NCI-H460 (cell line): ENCODE data around the gene PTPN14. TPM values are rescaled to one million over a fixed set of nuclear protein-coding genes. Genes with fewer than 3 reads are reported as not detected.
"Not testable (repeated sequence)": the region's sequence is repeated elsewhere in the genome, so short reads cannot be mapped to it uniquely, and the experiment has no call there.

Experiments
- DNase-seq: peaks from one replicate; pipeline ENCODE4 v3.0.0-alpha.2; 2016; ENCODE audit warnings: low read depth; ENCODE audit errors: extremely low read depth
- total RNA-seq: library from RNA; depleted of rRNA; stranded (reverse); fragments of >200 nt; shearing (Covaris generic); gene quantifications from 2 replicates; pipeline ENCODE4 v1.2.3, GENCODE V29; 2014

The PTPN14 gene
- total RNA-seq, 1 experiment from 2014 or later: 58.3 TPM

DNA sequence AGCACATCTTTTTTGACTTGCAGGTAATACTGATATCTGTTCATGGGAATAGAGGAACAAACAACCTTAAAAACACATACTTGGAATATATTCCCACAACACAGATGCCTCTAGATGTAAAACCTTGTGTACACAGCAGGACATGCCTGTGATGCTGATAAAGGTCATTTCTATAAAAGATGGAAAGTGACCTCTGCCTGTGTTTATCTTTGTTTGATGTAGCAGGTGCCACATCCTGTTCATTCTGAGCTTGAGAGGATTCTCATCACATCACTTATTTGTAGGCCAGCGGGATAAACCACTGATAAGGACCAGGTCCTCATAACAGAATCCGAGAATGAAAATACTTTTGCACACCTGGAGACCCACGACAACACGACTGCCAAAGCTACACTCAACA lies 136.7 kb downstream of the PTPN14 start:
- DNase-seq: no peak

DNA sequence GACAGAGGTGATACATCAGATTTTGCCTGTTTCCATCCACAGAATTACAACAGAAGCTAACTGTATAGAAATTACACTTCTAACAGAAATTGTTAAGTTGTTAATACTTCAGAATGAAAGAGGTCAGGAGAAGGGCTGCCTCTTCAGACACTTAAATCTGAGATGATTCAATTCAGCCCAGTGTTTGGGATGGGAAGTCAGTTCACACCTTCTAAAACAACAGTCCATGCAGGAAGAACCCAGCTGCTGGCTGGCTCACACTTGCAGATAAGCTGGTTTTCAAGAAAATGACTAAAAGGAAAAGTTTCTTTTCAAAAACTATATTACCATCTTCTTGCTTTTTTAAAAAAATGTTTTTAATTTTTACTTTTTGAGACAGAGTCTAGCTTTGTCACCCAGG lies 138.1 kb downstream of the PTPN14 start:
- DNase-seq: no peak

DNA sequence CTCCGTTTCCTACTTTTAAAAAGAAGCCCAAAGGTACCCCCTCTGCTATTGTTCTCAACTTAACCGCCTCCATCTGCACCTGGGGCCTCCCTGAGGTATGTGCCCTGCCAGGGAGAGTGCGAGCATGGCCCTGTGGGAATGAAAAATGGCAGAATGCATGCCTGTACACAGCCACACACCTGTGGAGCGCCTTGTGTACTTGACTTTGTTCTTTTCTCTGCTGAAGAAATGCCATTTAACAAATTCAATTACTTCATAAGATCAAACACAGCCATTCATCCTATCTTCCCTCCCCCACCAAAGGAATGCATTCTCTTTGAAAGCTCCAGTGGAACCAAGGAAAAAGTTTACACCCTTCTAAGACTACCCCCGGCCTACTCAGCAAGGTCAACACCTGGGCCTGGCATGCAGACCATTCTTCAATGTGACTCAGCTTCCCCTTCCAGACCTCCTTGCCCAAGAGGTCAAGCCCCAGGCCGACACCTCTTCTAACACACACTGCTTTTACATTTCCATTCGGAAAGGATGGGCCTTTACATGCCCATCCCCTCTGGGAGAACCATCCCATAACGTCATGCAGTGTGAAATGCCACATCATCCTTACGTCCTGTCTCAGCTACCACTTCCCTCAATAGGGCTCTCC lies 146.7 kb downstream of the PTPN14 start:
- no peak for DNase-seq

DNA sequence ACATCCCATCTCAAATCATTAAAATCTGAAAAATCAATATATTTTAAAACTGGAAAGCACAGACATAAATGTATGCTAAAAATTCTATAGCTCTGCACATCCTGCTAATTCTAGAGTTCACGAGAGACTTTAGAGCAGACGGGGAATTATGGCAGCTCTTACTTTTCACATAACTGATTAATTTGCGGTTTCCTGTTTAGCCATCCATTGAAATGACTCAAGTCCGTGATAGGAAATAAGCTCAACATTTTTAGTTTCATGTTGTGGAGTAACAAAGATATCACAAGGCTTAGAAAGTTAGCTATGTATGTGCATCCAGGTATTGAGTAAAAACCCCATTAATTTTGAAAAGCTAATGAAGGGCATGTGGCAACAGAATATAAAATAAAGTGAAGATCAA lies 147.2 kb downstream of the PTPN14 start:
- no peak for DNase-seq

DNA sequence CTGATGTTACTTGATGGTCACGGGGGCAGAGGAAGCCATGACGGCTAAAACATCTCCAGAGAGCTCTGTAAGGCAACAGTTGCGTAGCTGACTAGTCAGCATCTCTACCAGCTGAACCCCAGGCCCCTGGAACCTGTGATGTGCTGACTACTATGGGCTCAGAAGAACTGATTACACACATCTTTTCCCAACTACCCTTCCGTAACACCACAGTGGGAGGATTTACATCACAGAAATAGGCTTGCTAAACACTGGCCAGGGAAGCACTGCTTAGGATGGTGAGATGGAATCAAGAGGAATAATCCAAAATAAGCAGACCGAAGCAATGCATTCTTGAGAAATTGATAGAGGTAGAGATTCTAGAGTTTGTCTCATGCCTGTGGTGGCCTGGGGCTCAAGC lies 148.0 kb downstream of the PTPN14 start:
- DNase-seq: no peak

DNA sequence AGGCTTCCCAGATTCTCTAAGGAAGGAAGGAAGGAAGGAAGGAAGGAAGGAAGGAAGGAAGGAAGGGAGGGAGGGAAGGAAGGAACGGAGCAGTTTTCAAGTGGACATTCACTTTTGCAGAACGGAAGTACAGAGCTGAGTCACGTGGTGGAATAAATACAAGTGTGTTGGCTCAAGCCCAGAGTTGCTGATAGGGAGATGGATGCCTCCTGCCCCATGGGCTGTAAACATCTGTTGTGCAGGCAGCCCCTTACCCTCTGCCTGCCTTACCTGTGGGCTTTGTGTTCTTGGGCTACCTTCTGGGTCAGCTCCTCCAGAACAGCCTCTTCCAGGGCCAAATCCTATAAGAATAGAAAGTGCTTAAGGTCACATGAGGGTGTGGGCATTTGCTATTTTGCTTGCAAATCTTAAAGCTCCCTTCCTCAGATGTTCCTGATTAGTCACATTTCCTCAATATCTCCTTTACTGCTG lies 148.8 kb downstream of the PTPN14 start:
- no peak for DNase-seq

DNA sequence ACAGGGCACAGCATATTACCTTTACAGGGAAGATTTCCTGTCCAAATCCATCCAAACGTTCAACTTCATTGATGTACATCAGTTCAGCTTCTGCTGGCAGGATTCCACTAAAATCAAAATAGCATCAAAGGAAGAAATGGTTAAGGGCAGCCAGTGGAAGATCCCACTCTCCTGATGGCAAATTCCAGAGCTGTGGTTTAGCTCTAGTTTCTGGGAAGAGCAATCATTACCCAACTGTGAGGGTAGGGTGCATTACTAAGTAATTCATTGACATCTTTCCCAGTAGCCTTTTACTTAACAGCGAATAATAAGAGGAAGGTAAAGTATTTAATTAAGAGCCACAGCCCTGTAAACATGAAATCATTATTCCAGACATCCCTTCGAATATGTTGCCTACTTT lies 149.7 kb downstream of the PTPN14 start:
- no peak for DNase-seq

DNA sequence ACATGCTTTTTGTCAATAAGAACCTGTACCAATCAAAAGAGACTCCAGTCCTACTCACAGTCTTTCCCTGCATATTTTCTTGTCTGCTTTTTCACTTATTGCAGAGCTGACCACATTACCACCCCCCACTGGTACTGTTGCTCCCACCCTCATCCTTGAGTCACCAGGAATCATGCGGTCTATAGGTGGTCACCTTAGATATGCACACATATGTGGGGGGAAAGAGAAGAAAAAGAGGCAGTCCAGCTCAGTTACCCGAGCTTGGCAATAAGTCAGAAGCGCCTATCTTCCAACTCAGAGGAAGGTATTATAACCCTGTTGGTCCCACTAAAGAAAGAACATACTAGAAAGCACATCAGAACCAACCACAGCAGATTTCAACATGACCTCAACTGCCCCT lies 151.3 kb downstream of the PTPN14 start:
- DNase-seq: no peak

DNA sequence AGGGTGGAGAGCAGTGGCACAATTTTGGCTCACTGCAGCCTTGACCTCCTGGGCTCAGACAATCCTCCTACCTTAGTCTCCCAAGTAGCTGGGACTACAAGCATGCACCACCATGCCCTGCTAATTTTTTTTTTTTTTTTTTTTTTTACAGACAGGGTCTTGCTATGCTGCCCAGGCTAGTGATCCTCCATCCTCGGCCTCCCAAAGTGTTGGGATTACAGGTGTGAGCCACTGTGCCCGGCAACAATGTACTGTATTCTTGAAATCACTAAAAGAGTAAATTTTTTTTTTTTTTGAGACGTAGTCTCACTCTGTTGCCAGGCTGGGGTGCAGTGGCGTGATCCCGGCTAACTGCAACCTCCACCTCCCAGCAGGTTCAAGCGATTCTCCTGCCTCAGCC lies 152.9 kb downstream of the PTPN14 start:
- no peak for DNase-seq

DNA sequence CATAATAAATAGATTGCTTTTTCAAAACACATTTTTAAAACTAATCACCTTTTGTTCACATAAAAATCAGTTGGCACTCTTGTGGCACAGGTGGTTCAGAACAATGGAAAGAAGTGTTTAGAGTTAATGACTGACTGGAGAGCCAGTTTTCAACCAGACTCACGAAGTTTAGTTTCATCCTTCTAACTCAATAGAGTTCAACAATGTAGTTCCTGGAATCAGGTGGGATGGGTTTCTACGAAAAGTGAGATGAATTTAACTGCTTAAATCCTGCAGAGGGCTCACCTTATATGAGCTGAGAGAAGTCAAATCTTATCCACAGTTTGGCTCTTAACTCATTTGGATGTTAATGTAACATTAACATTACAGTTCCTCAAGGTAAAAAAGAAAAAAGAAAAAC lies 153.9 kb downstream of the PTPN14 start:
- DNase-seq: no peak

DNA sequence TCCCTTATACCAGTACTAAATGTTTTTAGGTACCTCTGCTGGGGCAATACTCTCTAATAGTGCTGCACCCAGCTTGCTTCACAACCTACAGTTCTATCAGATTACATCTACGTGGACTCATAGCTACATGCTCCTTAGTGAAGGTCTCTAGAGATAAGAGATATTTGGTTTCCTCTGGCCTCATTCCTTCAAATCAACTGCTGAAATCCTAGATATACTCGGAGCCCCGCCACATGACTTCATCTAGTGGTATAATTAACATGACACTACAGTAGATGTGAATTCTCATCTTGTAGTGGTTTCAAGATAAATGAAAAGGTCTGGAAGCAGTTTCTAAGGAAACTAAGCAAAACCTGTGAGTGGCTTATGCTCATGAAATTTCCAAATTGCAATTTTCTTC lies 155.1 kb downstream of the PTPN14 start:
- no peak for DNase-seq

DNA sequence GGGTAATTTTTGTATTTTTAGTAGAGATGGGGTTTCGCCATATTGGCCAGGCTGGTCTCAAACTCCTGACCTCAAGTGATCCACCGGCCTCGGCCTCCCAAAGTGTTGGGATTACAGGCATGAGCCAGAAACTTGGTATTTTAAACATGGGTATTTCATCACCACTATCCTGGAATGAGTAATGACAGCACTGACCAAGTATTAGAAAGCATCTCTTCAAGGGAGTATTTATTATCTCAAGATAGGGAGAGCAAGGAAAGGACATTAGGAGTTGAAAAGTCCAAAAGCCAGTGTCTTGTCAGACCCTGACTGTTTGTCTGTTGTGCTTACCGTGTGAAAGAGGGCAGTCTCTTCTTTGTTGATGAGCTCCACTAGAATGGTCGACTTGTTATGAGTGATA lies 156.8 kb downstream of the PTPN14 start:
- DNase-seq: not testable (repeated sequence)

DNA sequence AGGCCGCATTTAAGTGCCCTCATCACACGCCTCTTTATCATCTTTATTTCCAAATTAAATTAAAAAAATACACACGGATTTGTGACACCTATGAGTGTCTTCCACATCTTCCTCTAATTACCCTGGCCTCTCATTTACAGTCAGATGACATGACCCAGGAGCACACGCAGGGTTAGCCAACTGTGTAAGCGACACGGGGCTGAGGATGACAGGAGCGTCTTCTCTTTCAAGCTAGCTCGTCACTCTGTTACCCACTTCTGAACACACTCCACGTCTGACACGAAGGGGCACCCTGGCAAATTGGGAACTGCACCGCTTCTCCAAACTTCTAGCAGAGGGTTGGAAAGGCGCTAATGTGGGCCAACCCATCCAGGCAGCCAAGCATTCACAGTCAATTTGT lies 158.3 kb downstream of the PTPN14 start:
- DNase-seq: no peak

DNA sequence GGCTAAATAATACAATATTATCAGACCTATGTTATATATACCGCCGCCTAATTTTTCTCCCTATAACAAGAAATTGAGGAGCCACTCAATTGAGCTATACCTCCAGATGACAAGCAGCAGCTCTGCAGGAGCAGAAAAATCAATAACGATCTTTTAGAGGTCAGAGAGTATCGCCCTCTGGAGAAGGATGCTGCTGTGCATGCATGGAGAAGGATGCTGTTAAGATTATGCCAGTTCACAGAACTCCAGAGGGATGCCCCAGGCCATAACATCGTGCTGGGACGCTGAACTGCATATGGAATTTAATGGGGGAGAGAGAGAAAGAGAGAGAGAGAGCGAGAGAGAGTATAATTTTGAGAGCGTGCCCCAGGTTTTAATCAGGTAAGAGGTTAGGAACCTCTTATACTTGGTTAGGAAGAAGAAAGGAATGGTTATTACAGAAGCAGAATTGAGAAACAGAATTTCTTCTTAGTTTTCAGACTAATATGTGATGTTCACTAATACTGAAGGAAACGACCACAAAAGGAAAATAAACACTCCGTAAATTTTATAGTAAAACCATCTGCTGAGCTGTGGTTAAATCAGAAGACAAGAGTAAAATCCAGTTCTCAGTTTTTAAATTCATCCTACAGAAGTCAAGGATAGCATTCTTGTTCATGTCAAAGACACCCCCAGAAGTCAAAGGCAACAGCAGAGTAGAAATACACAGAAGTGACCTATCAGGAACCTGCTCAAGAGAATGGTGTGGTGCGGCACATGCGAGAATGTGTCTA lies 159.3 kb downstream of the PTPN14 start:
- DNase-seq: no peak

DNA sequence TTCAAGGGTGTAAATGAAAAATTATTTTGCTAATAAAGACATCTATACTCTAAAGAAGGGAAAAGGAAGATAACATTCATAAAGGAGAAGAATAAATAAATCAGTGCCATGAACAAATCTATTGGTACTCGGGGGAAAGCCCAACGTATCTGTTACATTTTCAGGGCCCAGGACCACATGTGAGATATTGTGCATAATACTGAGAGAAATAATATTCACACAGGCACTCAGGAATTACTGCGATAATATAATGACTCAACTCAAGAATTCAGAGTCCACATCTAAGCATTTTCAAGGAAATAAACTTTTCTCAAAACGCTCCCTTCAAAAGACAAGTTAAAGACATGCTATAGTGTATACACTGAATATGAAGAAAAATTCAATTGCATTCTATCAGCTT lies 161.7 kb downstream of the PTPN14 start:
- no peak for DNase-seq

DNA sequence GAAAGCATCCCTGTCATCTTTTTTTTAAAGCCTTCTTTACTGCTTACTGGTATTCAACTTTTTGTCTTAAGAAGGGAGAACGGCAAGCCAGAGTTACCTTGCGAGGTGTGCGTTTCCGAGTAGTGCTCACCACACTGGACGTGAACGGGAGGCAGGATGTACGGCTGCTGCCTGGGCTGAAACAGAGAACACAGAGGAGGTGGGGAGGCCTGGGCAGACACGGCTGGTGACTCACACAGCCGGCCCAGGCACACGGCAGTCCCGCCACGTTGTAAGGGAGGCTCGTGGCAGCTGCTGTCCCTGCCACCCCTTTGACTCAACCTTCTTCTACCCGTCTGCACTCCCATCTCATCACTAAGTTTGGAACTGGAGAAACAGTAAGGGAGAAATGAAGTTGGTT lies 164.7 kb downstream of the PTPN14 start:
- no peak for DNase-seq

DNA sequence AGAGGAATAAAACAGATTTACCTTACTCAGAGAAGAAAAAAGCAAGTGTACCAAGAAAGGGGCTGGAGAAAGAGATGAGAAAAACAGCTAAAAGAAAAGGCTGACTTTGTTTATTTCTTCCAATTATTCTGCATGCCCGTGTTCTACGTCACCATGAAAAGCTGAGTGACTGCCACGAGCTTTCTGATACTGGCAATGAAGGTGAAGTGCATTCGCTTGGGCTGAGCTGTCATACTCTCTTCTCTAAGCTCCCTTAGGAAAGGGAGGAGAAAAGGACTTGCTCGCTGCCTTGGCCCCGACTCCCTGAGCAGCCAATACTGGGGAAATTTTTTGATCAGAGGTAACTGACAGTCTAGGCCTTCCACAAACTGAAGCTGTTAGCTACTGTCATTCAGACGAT lies 165.1 kb downstream of the PTPN14 start:
- no peak for DNase-seq

DNA sequence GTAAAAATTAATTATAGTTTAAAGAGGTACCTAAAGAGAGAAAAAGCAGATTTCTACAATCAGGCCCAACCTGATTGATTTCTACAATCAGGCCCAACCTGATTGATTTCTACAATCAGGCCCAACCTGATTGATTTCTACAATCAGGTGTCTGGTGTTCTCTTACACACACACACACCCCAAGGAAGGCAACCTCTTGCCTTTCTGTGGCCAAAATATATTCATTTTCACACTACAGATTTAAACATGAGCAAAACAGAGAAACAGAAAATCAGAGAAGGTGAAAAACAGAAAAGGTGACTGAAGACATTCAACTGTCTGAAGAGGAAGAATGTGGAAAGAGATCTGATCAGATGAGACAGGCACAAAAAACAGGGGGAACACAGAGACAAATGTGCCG lies 166.0 kb downstream of the PTPN14 start:
- DNase-seq: no peak

DNA sequence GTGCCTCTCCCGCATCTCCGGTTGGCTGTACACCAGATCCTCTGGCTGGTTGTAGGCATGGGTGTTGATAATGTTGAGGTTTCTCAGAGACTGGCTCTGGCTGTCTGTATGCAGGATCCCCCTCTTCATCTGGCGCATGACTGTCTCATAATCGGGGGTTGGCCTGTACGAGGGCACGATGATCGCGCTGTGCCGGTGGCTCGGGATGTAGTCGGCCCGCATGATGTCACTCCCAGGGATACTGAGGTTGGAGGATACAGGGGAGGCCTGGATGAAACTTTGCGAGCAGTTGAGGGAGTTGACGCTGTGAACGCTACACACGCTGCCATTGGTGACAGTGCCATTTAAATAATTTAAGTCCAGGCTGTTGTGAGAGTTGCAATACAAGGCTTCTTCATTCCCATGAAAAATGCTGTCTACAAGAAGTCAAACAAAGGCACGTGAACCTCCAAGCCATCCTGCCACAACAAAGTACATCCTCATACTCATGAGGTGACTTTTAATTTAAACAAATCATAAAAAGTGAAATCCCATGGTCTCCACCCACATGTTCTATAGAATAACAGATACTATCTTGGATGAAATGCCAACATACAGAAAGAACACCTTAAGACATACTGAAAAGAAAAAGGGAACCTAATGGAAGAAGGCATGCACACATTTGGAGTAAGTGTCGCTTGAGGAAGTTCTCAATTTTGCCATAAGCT lies 166.9 kb downstream of the PTPN14 start:
- no peak for DNase-seq

DNA sequence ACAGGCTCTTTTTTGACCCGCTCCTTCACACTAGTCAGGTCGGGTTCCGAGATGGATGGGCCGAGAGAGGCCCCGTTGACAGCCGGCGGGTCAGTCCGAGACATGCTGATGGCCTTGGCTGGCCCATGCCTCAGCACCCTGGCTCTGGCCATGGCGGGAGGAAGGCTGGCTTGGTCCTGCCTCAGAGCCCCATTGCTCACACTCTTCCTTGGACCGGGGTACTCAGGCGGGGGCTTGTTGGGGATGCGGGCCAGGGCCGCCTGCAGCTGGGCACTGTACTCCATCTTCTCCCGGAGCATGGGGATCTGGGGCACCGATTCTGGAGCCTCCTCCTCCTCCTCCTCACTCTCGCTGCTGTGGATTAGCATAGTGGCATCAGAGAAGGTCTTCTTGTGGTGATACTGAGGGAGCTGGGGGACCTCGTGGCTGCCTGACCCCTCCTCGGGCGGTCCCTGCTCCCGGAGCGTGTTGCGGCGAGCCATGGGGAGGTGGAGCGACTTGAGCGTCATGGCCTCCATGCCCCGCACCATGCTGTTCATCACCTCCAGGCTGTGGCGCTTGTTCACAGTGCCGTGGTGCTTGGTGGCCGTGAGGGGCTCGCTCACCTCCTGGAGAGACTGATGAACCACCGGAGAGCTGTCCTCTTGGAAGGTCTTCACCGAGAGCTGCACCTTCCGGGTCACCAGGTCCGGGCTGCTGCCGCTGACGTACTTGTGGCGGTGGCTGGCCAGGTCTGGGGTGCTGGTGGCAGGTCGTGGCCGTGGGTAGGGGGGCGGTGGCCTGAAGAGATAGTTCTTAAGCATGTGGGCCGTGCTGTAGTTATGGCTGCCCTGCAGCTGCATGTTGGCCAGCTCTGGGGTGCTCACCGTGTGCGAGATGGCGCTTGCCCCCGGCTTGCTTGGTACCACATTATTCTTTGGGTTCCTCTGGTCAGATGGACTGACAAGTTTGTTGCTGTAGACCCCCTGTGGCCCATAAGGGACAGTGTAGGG lies 167.7 kb downstream of the PTPN14 start:
- DNase-seq: no peak
